Measurements from ENCODE around the gene EXOC3L1.

- TF ChIP-seq GATA3 (IDR thresholded peaks at IDR 0.05; ENCODE audit: low read depth, low read length) (no peak), GATA2 (IDR thresholded peaks at IDR 0.05; ENCODE audit: low read depth, low read length) (no peak)
Observed at GRCh38 chr16:67184995-67185650, 4.8 kb downstream of the EXOC3L1 start.
